Activated CD4-positive, alpha-beta T cell treated with anti-CD3 and anti-CD28 coated beads for 36 hours (primary cell): ENCODE data around the gene ADGRF5. TPM values are rescaled to one million over a fixed set of nuclear protein-coding genes. Genes with fewer than 3 reads are reported as not detected.

Experiments
- ATAC-seq: fragments of 200-7000 bp; cut with Tn5 transposase; one replicate; pipeline ENCODE4 v1.10.0; 2021; ENCODE audit warnings: mild to moderate bottlenecking, moderate library complexity
- CTCF ChIA-PET: fragments of 350-600 bp; sonication (Branson Sonifier 250); formaldehyde crosslinking; loops from one replicate; lab custom pipeline; 2021; ENCODE audit warnings: antibody characterized with exemption; lab: Charles Lee
- POLR2A ChIA-PET: fragments of 350-600 bp; sonication (Branson Sonifier 250); formaldehyde crosslinking; loops from one replicate; lab custom pipeline; 2021; ENCODE audit warnings: antibody characterized with exemption, inconsistent platforms; lab: Charles Lee
- DNase-seq: peaks from one replicate; pipeline ENCODE4 v3.0.0-alpha.2; 2020
- H3K27ac Mint-ChIP-seq: one replicate; pipeline ENCODE4 v1.8.0; 2021; ENCODE audit warnings: mixed read lengths
- H3K27me3 Mint-ChIP-seq: one replicate; pipeline ENCODE4 v1.8.0; 2021; ENCODE audit warnings: mixed read lengths
- H3K36me3 Mint-ChIP-seq: one replicate; pipeline ENCODE4 v1.8.0; 2021; ENCODE audit warnings: low read depth, mixed read lengths
- H3K4me1 Mint-ChIP-seq: one replicate; pipeline ENCODE4 v1.8.0; 2021; ENCODE audit warnings: mixed read lengths
- H3K4me3 Mint-ChIP-seq: one replicate; pipeline ENCODE4 v1.8.0; 2021; ENCODE audit warnings: mild to moderate bottlenecking, moderate library complexity, mixed read lengths
- H3K9me3 Mint-ChIP-seq: one replicate; pipeline ENCODE4 v1.8.0; 2021; ENCODE audit warnings: low read depth, mixed read lengths
- intact Hi-C, 2 experiments: fragments of 100-400 bp; cut with DNase I in 1 of 2; cut with micrococcal nuclease in 1 of 2; formaldehyde crosslinking; loops; one replicate each; pipeline versions ENCODE4 v1.14.2 to v1.15.1; 2022 to 2024; cut with DNase I, micrococcal nuclease
- total RNA-seq, 2 experiments: library from RNA; stranded (reverse); gene quantifications; one replicate each; pipeline ENCODE4 v1.2.3, GENCODE V29; 2021

ADGRF5 gene
- total RNA-seq, 2 experiments from 2014 or later = not detected

- intact Hi-C loops = no loop called here
- DNase-seq (no peak), ATAC-seq (no peak)
- Mint-ChIP-seq H3K27ac (no peak overlapping the region), H3K9me3 (no peaks in the 10 kb centered on the region), H3K36me3 (no peaks in the 10 kb centered on the region), H3K27me3 (peaks cover 22% of the 10 kb centered on the region), H3K4me1 (no peaks in the 10 kb centered on the region), H3K4me3 (no peak overlapping the region)
- ChIA-PET CTCF (no interaction called here), POLR2A (no interaction called here)
These were observed 32.2 kb upstream of the ADGRF5 start for GRCh38 chr6:46953921-46954320.

DNA sequence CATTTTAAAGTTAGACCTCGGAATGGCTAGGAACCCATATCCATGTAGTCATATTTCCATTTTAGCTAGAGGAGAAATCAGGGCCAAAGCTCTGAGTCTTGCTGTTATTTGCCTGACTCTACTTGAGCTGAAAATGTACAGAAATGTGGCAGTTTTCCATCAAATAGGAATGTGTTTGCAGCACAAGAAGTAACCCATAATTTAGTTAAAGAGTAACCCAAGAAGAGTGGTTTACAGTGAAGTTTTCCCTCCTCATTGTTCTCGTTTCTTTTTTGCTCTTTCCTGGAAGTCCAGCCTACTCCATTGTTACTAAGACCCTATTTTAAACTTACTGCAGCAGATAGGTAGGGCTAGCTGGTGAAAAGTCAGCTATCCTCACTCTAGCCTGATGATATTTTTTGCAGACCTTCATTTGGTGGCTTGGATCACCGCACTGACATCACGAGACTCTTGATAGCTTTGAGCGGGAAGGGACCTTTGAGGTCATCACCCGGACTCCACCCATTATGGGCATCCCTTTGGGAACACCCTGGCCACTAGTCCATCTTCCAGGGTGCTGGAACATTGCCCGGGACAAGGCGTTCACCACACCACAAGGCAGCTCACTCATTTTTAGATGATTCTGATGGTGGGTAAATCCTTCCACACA lies 28.0 kb upstream of the ADGRF5 start:
- ATAC-seq = no peak
- no peak overlapping the region for H3K4me3 Mint-ChIP-seq

GRCh38 chr6:46948699-46949098 lies 27.0 kb upstream of the ADGRF5 start:
- peaks cover 21% of the 10 kb centered on the region for H3K27me3 Mint-ChIP-seq
- H3K36me3 Mint-ChIP-seq = no peaks in the 10 kb centered on the region
- DNase-seq (no peak), ATAC-seq (no peak)
- H3K27ac Mint-ChIP-seq = no peak overlapping the region
- intact Hi-C loops = no loop called here
- no peak overlapping the region for H3K4me3 Mint-ChIP-seq
- H3K9me3 Mint-ChIP-seq = no peaks in the 10 kb centered on the region
- POLR2A ChIA-PET = no interaction called here
- CTCF ChIA-PET = no interaction called here
- no peaks in the 10 kb centered on the region for H3K4me1 Mint-ChIP-seq

More for the DNA sequence above, 28.0 kb upstream of the ADGRF5 start:
- ChIA-PET POLR2A (no interaction called here), CTCF (interaction anchor here (0.8 kb wide), 1 partner anchor 10 kb away, joined by 4 read pairs; no protein-coding TSS in a partner anchor)
- H3K4me1 Mint-ChIP-seq = no peaks in the 10 kb centered on the region
- H3K9me3 Mint-ChIP-seq = no peaks in the 10 kb centered on the region
- no peak for DNase-seq
- H3K27ac Mint-ChIP-seq = no peak overlapping the region
- peaks cover 24% of the 10 kb centered on the region for H3K27me3 Mint-ChIP-seq
- no peaks in the 10 kb centered on the region for H3K36me3 Mint-ChIP-seq
- intact Hi-C loops = no loop called here

DNA sequence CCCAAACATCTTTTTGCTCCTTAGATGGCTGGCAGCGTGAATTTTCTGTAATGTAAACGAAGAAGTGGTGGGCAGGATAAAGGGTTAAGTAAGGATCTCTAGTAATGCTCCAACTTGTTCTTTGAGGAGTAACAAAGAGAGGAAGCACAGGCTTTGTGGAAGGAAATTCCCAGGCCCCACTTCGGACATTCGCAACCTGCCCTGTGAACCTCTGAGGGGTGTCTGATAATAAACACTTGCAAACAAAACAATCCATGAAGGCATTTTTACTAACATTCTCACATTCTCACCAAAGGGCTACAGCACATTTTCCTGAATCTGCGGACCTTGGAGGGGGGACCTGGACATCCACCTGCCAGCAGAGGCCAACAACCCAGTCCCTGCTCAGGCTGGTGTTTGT lies 25.8 kb upstream of the ADGRF5 start:
- no peaks in the 10 kb centered on the region for H3K4me1 Mint-ChIP-seq
- CTCF ChIA-PET = no interaction called here
- ATAC-seq (no peak), DNase-seq (no peak)
- POLR2A ChIA-PET = no interaction called here
- H3K27ac Mint-ChIP-seq = no peak overlapping the region
- no peak overlapping the region for H3K4me3 Mint-ChIP-seq
- intact Hi-C loops = no loop called here
- H3K27me3 Mint-ChIP-seq = peaks cover 17% of the 10 kb centered on the region
- H3K9me3 Mint-ChIP-seq = no peaks in the 10 kb centered on the region
- no peaks in the 10 kb centered on the region for H3K36me3 Mint-ChIP-seq

DNA sequence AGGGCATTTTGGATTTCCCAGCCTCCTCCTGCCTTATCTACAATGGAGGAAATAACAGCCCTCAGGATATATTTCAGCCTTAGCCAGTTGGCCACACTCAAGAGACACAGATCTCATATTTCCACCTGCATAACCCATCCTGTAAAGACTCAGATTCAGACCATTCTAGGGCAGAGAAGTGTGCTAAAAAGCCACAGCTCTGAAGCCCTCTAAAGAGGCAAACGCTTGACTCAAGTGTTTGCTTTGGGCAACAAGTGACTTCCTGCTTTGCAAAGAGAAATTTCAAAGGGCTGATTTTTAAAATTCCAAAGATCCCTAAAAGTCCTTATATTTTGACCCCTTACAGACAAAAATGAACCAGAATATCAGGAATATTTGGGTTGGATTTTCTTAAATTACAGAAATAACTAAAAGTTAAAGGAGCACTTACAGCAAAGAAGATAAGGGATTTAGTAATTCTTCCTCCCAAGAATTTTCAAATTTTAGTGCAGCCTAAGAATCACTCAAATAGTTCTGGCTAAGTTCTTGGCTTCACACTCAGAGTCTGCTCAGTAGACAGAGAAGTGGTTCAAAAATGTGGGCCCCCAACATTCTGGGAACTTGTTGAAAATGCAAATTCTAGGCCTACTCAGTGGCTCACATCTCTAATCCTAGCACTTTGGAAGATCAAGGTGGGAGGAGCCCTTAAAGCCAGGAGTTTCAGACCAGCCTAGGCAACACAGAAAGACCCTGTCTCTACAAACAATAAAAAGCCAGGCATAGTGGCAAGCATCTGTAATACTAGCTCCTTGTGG lies 18.9 kb upstream of the ADGRF5 start:
- Mint-ChIP-seq H3K9me3 (no peaks in the 10 kb centered on the region), H3K4me3 (no peak overlapping the region), H3K36me3 (no peaks in the 10 kb centered on the region), H3K4me1 (no peaks in the 10 kb centered on the region), H3K27me3 (peaks cover 13% of the 10 kb centered on the region), H3K27ac (no peak overlapping the region)
- DNase-seq = no peak
- intact Hi-C loops = no loop called here
- ATAC-seq = no peak
- CTCF ChIA-PET = no interaction called here
- POLR2A ChIA-PET = no interaction called here

- no peak overlapping the region for H3K4me3 Mint-ChIP-seq
- no peaks in the 10 kb centered on the region for H3K36me3 Mint-ChIP-seq
- H3K4me1 Mint-ChIP-seq = no peaks in the 10 kb centered on the region
- intact Hi-C loops = no loop called here
- H3K27ac Mint-ChIP-seq = no peak overlapping the region
- ChIA-PET CTCF (no interaction called here), POLR2A (no interaction called here)
- DNase-seq (no peak), ATAC-seq (no peak)
- no peaks in the 10 kb centered on the region for H3K9me3 Mint-ChIP-seq
- peaks cover 10% of the 10 kb centered on the region for H3K27me3 Mint-ChIP-seq
These were observed 15.9 kb upstream of the ADGRF5 start for GRCh38 chr6:46937642-46938041.

DNA sequence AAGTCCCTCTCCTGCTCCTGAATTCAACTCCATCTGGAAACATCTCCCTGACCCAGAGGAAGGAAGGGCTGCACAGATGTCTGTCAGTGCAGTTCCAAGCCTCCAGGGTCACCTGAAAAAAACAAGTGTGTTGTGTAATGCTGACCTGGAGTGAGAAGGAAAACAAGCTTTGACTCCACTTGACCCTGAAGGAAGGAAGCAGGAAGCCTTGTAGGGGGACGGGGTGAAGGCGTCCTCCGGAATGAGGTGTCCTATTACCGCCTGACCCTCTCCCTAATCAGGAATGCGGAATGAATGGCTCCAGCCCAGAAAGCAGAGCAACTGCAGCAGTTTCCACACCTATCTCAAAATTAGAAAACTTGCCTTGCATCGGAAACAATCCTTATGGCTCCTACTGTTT lies 13.9 kb upstream of the ADGRF5 start:
- ChIA-PET CTCF (no interaction called here), POLR2A (no interaction called here)
- Mint-ChIP-seq H3K9me3 (no peaks in the 10 kb centered on the region), H3K4me1 (no peaks in the 10 kb centered on the region), H3K36me3 (no peaks in the 10 kb centered on the region), H3K4me3 (no peak overlapping the region), H3K27ac (no peak overlapping the region), H3K27me3 (peaks cover 4% of the 10 kb centered on the region)
- intact Hi-C loops = no loop called here
- no peak for DNase-seq
- no peak for ATAC-seq

DNA sequence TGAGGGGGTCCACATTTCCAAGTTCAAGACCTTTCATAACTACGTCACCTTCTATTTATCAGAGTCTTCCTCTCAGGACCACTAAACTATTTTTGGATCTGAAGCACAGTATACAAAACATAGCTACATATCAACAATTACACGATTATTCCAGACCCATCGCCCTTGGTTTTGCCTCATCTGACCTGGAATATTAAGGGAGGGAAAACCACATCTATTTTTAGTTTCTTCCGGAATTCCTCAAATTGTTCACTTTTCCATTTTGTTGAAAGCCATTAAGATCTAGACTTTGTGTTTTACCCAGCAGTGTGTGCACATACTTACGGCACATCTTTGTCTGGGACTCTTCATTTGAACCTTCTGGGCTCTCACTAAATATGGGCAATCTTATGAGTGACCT lies 12.0 kb upstream of the ADGRF5 start:
- no peak for DNase-seq
- Mint-ChIP-seq H3K27me3 (peaks cover 2% of the 10 kb centered on the region), H3K4me1 (no peaks in the 10 kb centered on the region), H3K36me3 (no peaks in the 10 kb centered on the region), H3K27ac (no peak overlapping the region), H3K9me3 (no peaks in the 10 kb centered on the region), H3K4me3 (no peak overlapping the region)
- POLR2A ChIA-PET = no interaction called here
- CTCF ChIA-PET = interaction anchor here (0.6 kb wide), 1 partner anchor 100 kb away, joined by 5 read pairs; no protein-coding TSS in a partner anchor
- intact Hi-C loops = no loop called here
- ATAC-seq = no peak

- peaks cover 3% of the 10 kb centered on the region for H3K27me3 Mint-ChIP-seq
- H3K9me3 Mint-ChIP-seq = no peaks in the 10 kb centered on the region
- no peak overlapping the region for H3K4me3 Mint-ChIP-seq
- no peaks in the 10 kb centered on the region for H3K4me1 Mint-ChIP-seq
- POLR2A ChIA-PET = no interaction called here
- no peaks in the 10 kb centered on the region for H3K36me3 Mint-ChIP-seq
- ATAC-seq (no peak), DNase-seq (no peak)
- CTCF ChIA-PET = interaction anchor here (0.7 kb wide), 1 partner anchor 74 kb away, joined by 3 read pairs; no protein-coding TSS in a partner anchor
- intact Hi-C loops = no loop called here
- H3K27ac Mint-ChIP-seq = no peak overlapping the region
These were observed 11.0 kb upstream of the ADGRF5 start for GRCh38 chr6:46932526-46933319.

- Mint-ChIP-seq H3K4me1 (no peaks in the 10 kb centered on the region), H3K4me3 (no peak overlapping the region), H3K27ac (no peak overlapping the region), H3K27me3 (peaks cover 5% of the 10 kb centered on the region), H3K36me3 (no peaks in the 10 kb centered on the region), H3K9me3 (no peaks in the 10 kb centered on the region)
- DNase-seq (no peak), ATAC-seq (no peak)
- CTCF ChIA-PET = no interaction called here
- intact Hi-C loops = no loop called here
- POLR2A ChIA-PET = no interaction called here
These were observed 9.7 kb upstream of the ADGRF5 start for GRCh38 chr6:46931416-46931815.

- Mint-ChIP-seq H3K36me3 (no peaks in the 10 kb centered on the region), H3K9me3 (no peaks in the 10 kb centered on the region), H3K4me3 (no peak overlapping the region), H3K4me1 (no peaks in the 10 kb centered on the region), H3K27me3 (peaks cover 5% of the 10 kb centered on the region), H3K27ac (no peak overlapping the region)
- intact Hi-C loops = no loop called here
- ChIA-PET CTCF (no interaction called here), POLR2A (no interaction called here)
- ATAC-seq (no peak), DNase-seq (no peak)
These were observed 8.6 kb upstream of the ADGRF5 start for GRCh38 chr6:46930331-46930730.
